Measurements from ENCODE around the gene ZNF784. TPM values are rescaled to one million over a fixed set of nuclear protein-coding genes. Genes with fewer than 3 reads are reported as not detected.

The ZNF784 gene
- total RNA-seq, 1 experiment from 2014 or later: 3.1 TPM

DNA sequence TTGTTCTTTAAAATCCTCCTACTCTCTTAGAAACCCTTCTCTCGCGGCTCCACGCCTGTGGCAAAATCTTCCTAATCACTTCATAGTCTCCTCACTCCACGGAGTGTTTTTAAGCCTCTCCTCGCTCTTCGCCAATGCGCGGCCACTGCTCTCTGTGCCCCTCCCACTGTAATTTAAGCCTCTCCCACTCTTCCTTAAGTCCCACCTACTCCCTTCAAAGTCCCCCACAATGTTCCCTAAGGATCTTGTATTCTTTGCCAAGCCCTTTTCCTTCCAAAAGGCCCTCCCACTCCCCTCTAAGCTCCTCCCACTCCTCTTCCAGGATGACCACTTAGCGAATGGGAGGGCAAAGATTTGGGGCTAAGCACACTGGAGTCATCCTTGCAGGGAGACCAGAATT lies 26.3 kb downstream of the ZNF784 start:
- no peak for DNase-seq (ENCODE audit: unreplicated experiment)
- Mint-ChIP-seq H3K36me3 (ENCODE audit: insufficient read depth, unreplicated experiment) (peaks cover 28% of the 10 kb centered on the region), H3K4me3 (ENCODE audit: unreplicated experiment) (no peak overlapping the region), H3K27ac (ENCODE audit: low read depth, unreplicated experiment) (no peak overlapping the region), H3K4me1 (ENCODE audit: insufficient read depth, unreplicated experiment) (peaks cover 27% of the 10 kb centered on the region), H3K27me3 (ENCODE audit: insufficient read depth, unreplicated experiment) (no peaks in the 10 kb centered on the region), H3K9me3 (ENCODE audit: unreplicated experiment) (no peaks in the 10 kb centered on the region)
- intact Hi-C loops (cut with micrococcal nuclease): no loop called here
- CTCF ChIA-PET: interaction anchor here (0.6 to 1.0 kb wide), 2 partner anchors 93 to 94 kb away, joined by 3 read pairs; no protein-coding TSS in a partner anchor
- TF ChIP-seq, protein P1, sequence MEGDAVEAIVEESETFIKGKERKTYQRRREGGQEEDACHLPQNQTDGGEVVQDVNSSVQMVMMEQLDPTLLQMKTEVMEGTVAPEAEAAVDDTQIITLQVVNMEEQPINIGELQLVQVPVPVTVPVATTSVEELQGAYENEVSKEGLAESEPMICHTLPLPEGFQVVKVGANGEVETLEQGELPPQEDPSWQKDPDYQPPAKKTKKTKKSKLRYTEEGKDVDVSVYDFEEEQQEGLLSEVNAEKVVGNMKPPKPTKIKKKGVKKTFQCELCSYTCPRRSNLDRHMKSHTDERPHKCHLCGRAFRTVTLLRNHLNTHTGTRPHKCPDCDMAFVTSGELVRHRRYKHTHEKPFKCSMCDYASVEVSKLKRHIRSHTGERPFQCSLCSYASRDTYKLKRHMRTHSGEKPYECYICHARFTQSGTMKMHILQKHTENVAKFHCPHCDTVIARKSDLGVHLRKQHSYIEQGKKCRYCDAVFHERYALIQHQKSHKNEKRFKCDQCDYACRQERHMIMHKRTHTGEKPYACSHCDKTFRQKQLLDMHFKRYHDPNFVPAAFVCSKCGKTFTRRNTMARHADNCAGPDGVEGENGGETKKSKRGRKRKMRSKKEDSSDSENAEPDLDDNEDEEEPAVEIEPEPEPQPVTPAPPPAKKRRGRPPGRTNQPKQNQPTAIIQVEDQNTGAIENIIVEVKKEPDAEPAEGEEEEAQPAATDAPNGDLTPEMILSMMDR (IDR thresholded peaks at IDR 0.05; ENCODE audit: unreplicated experiment): no peak
- POLR2A ChIA-PET: interaction anchor here (0.8 to 2.6 kb wide), 4 partner anchors 10 to 45 kb away, joined by 3 to 26 read pairs (median 17); partner anchors contain the start of genes ZNF581 and ZNF784
- BruUV-seq (replicated peaks): no TSS peak

DNA sequence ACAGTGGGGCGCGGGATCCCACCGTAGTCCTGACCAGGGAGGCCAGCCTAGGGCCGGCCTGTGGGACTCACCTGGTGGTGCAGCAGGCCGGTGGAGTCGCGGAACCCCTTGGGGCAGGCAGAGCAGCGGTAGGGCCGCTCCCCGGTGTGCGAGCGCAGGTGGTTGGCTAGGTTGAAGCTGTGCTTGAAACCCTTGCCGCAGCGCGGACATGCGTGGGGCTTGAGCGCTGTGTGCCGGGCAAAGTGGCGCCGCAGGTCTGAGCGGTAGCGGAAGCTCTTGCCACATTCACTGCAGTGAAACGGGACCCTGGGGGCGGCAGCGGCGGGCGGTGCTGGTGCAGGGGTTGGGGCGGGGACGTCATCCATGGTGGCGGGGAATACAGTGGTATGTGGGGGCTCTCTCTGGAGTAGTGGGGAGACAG lies 26.9 kb downstream of the ZNF784 start:
- H3K4me1 Mint-ChIP-seq (ENCODE audit: insufficient read depth, unreplicated experiment): peaks cover 27% of the 10 kb centered on the region
- no TSS peak for BruUV-seq (replicated peaks)
- peaks cover 27% of the 10 kb centered on the region for H3K36me3 Mint-ChIP-seq (ENCODE audit: insufficient read depth, unreplicated experiment)
- intact Hi-C loops (cut with micrococcal nuclease): no loop called here
- TF ChIP-seq, protein P1 (IDR thresholded peaks at IDR 0.05; ENCODE audit: unreplicated experiment): no peak
- no peaks in the 10 kb centered on the region for H3K27me3 Mint-ChIP-seq (ENCODE audit: insufficient read depth, unreplicated experiment)
- no peak overlapping the region for H3K4me3 Mint-ChIP-seq (ENCODE audit: unreplicated experiment)
- H3K9me3 Mint-ChIP-seq (ENCODE audit: unreplicated experiment): no peaks in the 10 kb centered on the region
- CTCF ChIA-PET: interaction anchor here (0.6 to 1.0 kb wide), 3 partner anchors 10 to 94 kb away, joined by 3 read pairs; no protein-coding TSS in a partner anchor
- no peak for DNase-seq (ENCODE audit: unreplicated experiment)
- no peak overlapping the region for H3K27ac Mint-ChIP-seq (ENCODE audit: low read depth, unreplicated experiment)
- POLR2A ChIA-PET: interaction anchor here (0.8 to 2.6 kb wide), 3 partner anchors 9 to 46 kb away, joined by 3 to 26 read pairs (median 15); partner anchors contain the start of genes ZNF581 and ZNF784

DNA sequence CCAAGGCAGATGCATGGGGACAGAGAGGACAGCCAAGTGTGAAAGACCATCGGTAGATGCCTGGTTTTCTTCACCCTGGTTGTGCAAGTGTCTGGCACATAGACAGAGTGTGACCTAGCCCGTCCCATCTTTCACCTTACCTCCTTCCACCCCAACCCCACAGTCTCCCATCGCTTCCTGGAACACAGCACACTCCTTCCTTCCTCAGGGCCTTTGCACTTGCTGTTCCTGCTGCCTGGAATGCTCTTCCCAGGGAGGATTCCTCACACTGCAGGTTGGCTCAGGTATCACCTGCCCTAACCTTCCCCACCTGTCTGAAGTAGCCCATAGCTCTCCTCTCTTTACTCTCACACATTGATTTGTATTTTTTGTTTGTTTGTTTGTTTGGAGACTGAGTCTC lies 28.1 kb downstream of the ZNF784 start:
- DNase-seq (ENCODE audit: unreplicated experiment): no peak
- H3K9me3 Mint-ChIP-seq (ENCODE audit: unreplicated experiment): no peaks in the 10 kb centered on the region
- intact Hi-C loops (cut with micrococcal nuclease): no loop called here
- ChIA-PET POLR2A (no interaction called here), CTCF (interaction anchor here (1.1 kb wide), 1 partner anchor 8 kb away, joined by 3 read pairs; no protein-coding TSS in a partner anchor)
- H3K4me3 Mint-ChIP-seq (ENCODE audit: unreplicated experiment): no peak overlapping the region
- TF ChIP-seq, protein P1 (IDR thresholded peaks at IDR 0.05; ENCODE audit: unreplicated experiment): no peak
- peaks cover 22% of the 10 kb centered on the region for H3K4me1 Mint-ChIP-seq (ENCODE audit: insufficient read depth, unreplicated experiment)
- no TSS peak for BruUV-seq (replicated peaks)
- H3K27ac Mint-ChIP-seq (ENCODE audit: low read depth, unreplicated experiment): no peak overlapping the region
- no peaks in the 10 kb centered on the region for H3K27me3 Mint-ChIP-seq (ENCODE audit: insufficient read depth, unreplicated experiment)
- H3K36me3 Mint-ChIP-seq (ENCODE audit: insufficient read depth, unreplicated experiment): peaks cover 33% of the 10 kb centered on the region

DNA sequence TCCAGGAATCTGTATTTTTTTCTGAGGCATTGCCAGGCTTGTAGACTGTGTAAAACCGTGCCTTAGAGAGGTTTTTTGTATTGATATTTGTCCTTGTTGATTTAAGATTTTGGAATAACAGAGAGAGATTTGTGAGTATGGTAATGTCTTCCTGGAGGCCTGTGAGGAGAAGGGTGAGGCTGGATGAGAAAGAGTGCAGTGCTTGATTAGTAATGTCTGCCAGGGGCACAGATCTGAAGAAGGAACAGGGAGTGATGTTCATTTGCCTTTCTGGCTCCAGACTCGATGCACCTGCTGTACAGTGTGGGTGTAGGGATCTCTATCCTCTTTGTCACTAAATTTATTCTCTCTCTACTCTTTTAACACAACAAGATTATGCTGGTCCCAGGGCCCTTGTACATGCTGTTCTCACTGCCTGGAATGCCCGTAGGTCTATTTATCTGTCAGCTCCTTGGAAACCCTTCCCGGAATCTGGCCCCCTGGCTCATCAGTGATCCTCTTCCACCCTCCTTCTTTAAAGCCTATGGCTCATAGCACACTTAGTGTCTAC lies 29.3 kb downstream of the ZNF784 start:
- POLR2A ChIA-PET: interaction anchor here (0.6 kb wide), 2 partner anchors 11 to 431 kb away, joined by 3 read pairs; no protein-coding TSS in a partner anchor
- intact Hi-C loops (cut with micrococcal nuclease): no loop called here
- CTCF ChIA-PET: no interaction called here
- BruUV-seq (replicated peaks): no TSS peak
- H3K9me3 Mint-ChIP-seq (ENCODE audit: unreplicated experiment): no peaks in the 10 kb centered on the region
- H3K36me3 Mint-ChIP-seq (ENCODE audit: insufficient read depth, unreplicated experiment): peaks cover 39% of the 10 kb centered on the region
- H3K27me3 Mint-ChIP-seq (ENCODE audit: insufficient read depth, unreplicated experiment): no peaks in the 10 kb centered on the region
- H3K4me1 Mint-ChIP-seq (ENCODE audit: insufficient read depth, unreplicated experiment): peaks cover 17% of the 10 kb centered on the region
- no peak overlapping the region for H3K4me3 Mint-ChIP-seq (ENCODE audit: unreplicated experiment)
- H3K27ac Mint-ChIP-seq (ENCODE audit: low read depth, unreplicated experiment): no peak overlapping the region
- DNase-seq (ENCODE audit: unreplicated experiment): no peak
- TF ChIP-seq, protein P1 (IDR thresholded peaks at IDR 0.05; ENCODE audit: unreplicated experiment): no peak
